NCI-H187 (cell line): ENCODE data around the gene EHMT1.

Source experiments
- DNase-seq, 2 experiments: peaks; one replicate each; lab custom pipeline; 2025; lab: John Stamatoyannopoulos, UW

Gene EHMT1

DNA sequence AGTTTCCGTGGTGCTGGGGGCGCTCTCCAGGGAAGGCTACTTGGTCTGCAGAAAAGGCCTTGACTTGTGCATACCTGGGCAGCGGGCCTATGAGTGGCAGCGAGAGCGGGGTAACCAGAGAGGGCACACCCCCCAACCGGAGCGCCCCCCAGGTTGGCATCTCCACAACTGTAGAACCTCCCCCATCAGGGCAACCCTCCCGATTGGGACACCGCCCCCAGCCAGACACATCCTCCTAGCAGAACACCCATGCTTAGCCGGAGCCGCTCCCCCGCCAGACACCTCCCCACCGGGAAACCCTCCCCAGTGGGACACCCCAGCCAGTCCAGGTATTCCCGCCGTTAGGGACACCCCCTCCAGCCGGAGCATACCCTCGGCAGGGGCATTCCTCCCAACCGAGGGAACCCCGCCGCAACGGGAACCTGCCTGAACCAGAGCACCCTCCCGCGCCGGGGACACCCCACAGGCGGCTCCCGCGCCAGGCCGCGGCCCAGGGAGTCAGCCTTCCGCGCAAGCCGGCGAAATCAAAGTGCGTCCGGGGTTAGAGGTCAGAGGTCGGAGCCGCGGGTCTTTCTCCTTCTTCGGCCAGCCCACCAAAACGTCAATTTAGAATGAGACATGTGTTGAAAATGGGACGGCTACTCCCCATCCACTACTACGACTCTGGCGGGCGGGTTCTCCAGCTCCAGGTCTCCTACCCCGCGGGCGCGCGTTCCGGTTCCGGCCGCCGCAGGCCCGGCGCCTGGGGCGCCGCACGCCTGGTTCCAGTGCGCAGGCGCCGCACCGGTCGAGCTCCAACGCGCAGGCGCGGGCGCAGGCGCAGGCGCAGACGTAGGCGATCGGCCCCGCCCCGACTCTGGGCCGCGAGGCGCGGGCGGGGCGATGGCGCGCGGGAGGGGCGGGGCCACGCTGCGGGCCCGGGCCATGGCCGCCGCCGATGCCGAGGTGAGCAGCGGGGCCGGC, at the start of gene EHMT1:
EHMT1 (plus strand) TSS at position 901 of the 963 bp plus-strand sequence; CDS start at position 925, 24 bp downstream.
- DNase-seq = peak; percentile 37 to 60

DNA sequence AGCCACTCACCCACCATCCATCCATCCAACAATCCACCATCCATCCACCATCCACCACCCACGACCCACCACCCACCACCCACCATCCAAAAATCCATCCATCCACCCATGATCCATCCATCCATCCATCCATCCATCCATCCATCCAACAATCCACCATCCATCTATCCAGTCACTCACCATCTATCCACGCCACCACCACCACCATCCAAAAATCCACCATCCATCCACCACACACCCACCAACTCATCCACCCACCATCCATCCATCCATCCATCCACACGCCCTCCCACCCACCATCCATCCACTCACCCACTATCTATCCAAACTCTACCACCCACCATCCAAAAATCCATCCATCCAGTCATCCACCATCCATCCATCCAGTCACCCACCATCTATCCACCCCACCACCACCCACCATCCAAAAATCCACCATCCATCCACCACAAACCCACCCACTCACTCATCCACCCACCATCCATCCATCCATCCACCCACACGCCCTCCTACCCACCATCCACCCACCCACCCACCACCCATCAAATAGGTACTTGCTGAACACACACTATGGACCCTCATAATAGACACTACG, 49.1 kb upstream of the EHMT1 start:
- no peak for DNase-seq

DNA sequence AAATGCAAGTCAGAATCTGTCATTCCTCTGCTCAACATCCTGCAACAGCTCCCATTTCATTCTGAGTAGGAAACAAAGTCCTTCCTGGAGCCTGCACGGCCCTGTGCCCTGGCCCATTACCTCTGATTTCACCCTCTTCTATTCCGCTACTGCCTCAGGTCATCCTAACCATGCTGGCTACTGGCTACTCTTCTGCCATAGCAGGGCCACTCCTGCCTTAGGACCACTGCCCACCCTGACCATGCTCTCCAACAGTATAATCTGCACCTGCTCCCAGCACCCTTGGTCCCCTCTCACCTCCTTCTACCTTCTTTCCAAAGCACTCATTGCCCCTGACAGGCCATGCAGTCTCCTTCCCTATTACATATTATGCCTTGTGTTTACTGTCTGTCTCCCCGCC, 48.2 kb upstream of the EHMT1 start:
- no peak for DNase-seq

DNA sequence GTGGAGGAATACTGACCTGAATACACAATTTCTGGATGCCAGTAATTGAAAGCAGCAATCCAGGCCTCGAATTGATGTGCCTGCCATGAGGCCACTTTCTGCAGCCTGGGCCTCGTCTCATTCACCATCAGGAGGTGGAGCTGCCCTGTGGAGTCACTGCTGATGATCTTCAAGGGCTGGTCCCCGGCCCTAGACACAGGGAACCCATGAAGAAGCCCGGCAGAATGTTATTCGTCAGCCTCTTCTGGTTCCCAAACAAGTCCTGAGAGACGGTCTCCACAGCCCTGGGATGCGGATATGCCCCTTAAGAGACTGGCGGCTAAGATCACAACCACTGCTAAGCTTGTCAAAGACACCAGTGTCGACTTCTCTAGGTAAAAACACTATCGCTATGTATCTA, 44.6 kb upstream of the EHMT1 start:
- DNase-seq = no peak

DNA sequence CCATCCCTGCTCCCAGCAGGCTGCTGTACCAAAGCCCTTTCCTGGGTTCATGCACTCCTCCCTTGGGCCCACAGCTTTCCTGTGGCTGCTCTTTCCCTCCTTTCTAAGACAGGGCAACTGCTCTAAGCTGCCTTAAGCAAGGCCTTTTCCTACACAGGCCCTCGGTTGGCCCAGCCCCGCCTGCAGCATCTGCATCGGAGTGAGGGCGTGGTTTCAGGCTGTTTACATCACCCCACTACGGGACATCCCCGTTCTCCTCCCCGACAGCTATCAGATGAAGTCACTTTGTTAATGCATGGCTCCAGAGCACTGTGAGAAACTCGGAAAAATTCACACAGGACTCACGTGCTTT, 43.5 kb upstream of the EHMT1 start:
- DNase-seq = no peak

DNA sequence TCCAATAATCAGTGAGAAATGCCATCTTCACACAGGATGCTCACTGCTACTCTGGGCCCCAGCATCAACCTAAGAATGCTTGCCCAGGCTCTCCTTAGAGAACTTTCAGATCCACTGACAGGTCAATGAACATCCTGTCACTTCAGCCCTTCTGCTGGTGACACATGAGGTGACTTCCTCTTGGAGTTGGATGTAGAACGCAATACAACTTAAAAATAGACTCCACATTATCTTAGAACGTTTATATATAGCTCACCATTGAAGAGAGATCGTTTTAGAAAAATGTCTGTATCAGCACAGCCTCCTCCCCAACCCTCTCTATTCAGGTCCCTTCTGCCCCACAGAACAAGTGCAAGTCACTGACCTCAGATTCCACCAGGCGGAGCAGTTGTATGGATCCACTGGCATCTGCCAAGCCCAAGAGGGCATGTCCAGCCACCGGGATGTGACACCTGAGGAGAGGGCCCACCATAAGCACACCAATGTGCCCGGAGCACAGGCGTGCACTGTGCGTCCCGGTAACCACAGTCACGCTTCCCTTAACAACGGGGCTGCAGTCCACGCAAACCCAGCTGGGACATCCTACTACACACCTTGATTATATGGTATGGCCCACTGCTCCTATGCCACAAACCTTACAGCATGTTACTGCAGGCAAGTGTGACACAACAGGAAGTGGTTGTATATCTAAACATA, 42.9 kb upstream of the EHMT1 start:
- no peak for DNase-seq

DNA sequence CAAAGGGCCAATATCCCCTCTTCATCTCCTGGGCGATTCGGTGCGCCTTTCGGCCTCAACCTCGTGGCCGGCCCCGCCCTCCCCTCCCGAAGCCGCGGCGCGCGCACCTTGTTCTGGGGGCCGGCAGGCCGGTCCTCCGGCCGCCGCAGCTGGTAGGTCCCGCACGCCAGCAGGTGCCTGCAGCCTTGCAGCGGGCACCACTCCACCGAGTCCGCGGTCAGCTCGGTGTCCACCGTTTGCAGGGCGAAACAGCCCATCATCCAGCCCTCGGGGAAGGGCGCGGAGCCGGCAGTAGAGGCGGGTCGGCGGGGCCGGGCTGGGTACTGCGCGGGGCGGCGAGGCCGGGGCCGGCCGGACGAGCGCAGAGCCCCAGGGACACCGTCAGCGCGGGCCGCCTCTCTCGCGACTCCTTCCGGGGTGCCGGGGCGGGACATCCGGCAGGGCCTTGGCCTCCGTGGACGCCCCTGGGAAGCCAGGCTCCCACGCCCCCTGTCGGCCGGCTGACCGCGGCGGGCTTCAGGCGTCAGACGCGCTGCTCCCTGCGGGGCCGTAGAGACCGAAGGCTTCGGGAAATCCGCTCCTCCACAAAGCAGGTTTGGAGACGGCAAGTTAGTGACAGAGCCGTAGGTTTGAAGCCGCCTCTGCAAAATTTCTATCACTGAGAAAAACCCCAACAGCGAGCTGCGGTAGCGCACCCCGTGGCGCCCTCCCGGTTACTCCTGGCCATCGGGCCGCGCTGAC, 40.1 kb upstream of the EHMT1 start, which contains the start of gene DPH7:
DPH7 (minus strand) TSS at position 408 of the 741 bp plus-strand sequence; CDS start at position 260, 148 bp downstream.
- DNase-seq = peak; percentile 51 to 82

DNA sequence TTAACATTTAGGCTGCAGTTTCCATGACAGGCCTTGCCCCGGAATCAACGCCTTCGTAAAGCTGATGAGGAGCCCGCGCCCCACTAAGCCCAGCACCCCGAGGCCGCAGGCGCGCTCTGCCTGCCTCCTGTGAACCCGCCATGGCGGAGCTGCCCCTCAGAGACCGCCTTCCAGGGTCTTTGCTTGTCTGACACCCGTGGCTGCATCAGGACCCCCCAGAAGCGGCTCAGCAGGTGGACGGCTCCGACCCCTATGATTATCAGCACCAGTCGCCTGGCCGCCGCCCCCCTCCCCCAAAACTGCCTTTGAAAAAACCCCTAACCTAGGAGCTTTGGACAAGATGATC, 39.6 kb upstream of the EHMT1 start:
- DNase-seq = no peak

DNA sequence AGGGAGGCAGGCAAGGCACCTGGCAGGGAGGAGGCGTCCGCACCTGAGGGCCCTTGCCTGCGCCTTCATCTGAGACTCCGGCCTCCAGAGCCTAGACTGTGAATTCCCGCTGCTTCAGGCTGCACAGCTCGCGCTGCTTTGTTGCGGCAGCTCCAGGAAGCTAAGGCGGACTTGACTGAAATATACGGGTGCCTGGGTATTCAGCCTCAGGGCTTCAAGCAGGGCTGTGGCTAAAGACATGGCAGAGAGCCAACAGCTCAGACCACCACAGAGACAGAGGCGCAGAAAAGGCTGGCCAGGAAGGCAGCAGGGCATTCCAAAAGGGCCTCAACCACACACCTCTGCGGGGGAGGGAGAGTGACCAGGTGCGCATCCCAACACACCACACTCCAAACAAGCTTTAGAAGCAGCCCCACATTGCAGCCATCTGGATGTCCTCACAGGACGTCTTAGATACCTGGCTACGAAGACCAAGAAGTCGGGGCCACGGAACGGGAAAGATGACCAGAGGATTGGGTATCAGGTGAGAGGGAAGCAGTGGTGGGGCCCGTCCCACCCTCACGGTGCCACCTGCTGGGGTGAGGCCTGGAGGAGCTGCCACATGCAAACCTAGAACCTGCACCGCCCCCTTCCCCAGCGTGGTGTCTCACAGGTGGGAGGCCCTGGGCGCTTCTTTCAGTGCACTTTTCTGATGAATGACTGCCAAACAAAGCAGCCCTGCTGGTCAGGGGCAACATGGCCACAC, 38.4 kb upstream of the EHMT1 start:
- DNase-seq = no peak

DNA sequence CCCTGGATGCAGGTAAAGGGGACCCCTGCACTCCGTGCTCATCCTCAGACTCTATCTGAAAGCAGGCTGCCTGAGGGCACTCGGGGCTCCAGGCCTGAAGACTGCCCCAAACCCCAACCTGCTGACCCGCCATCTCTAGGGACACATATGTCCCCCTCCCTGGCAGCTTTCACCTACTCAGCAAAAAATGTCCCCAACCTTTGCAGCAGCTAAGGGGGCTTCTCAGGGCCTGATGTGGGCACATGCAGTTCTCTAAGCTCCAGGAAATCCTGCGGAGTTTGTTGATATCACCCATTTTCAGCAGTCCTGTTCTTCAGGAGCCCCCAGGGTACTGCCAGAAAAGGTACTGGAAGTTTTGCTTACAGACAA, 37.9 kb upstream of the EHMT1 start:
- DNase-seq = no peak

DNA sequence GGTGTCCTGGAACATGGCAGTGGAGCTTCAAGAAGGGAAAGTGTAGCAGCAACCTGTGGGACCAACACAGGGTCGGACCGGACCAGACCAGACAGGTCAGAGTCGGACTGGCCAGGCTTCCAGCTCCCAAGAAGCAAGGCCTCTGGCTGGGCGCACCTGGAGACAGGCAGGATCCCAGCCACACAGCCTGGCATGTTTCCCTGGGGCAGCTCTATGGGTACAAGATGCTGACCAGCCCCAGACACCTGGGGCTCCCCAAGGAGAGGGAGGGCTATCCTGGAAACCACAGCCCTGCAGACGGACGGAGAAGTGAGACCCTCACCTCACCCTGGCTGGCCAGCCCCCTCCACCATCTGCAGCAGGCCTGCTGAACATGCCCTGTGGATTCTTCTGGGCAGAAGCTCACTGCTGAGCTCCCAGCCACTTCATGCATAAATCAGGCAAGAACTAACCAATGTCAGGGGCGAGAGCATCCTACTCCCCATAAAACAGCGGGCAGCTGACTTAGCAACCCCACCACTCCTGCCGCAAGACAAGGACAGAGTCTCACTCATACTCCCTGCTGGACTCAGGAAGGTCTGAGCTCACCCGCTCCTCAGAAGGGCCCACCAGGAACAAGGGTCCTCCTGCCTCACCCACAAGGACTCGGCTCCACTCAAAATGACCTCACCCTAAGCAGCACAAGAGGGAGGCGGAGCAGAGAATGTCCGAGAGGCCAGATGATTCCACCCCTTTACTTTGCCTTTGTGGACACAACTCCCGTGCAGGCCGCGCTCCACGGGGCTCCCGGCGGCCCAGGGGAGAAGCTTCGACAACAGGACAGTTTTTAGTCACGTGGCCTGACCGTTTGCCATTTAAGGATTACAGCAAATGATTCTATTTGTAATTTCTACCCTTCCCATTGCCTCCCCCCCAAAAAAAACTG, 37.2 kb upstream of the EHMT1 start:
- DNase-seq = no peak

DNA sequence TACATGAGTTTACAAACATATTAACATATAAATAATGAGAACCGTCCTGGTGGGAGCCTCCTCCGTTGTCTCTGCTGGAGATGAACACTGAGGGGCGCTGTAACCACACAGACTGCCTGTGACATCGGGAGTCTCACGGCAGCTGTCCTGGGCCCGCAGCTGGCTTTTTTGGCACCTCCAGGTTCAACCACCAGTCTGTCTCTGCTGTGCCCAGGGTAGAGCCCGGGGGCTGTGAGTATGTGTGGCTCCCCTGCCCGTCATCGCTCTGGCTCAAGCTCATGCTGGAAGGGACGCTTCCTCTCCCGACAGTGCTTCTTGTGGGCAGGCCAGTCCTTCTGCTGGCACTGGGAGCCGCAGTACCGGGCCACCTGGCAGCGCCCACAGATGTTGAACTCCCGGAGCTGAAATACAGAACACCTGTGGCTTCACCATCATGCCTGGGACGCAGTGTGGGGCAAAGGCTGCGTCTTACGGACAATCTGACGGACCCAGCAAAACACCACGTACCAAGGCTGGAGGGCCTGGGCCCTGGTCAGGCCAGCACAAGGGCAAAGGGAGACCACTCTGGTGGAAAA, 36.4 kb upstream of the EHMT1 start:
- no peak for DNase-seq

DNA sequence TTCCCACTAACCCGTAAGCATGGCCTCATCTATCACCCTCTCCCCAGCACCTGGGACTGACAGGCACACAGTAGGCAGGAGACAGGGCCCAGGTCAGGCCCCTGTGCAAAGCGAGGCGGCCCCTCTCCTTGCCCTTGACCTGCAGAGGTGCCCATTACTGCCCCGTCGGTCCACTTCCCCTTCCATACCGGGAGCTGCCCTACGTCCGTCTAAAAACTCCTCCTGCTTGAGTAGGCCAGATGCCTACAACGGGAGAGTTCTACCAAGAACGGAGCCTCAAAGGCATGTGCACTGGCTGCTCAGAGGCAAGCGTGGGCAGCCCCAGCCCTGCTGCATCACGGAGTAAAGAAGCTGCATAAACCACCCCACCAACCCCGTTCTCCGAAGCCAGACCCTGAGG, 35.5 kb upstream of the EHMT1 start:
- no peak for DNase-seq

DNA sequence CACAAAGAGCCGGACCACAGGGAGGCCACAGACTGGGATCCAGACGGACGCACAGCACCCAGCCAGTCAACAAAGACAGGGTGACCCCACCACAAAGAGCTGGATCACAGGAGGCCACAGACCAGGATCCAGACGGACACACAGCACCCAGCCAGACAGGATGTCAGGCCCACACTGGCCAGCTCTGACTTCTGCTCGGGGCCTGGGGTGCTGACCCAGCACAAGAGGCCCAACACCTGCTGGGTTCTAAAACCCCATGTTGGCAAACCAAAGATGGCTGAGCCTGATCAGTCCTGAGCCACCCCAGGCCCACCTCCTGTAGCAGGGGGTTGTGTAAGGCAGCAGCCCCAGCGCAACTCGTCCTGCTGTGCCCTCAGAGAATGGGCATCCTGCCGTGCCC, 34.8 kb upstream of the EHMT1 start:
- no peak for DNase-seq

DNA sequence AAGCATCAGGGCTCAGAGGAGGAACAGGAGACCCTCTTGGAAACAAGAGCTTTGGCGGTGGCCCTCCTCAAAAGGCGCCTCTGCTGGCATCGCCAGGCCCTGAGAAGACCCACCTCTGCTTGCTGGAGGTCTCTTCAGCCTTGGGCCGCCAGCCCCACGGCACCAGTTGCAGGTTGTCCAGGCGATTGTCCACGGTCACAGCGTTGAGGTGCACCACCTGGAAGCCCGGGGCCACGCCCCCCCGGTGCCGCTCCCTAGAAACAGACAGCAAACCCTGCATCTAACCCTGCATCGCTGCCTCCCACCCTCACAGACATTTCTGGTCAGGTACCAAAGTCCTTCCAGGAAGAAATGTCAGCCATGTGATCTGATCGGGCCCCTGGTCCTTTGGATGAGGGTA, 32.0 kb upstream of the EHMT1 start:
- no peak for DNase-seq

DNA sequence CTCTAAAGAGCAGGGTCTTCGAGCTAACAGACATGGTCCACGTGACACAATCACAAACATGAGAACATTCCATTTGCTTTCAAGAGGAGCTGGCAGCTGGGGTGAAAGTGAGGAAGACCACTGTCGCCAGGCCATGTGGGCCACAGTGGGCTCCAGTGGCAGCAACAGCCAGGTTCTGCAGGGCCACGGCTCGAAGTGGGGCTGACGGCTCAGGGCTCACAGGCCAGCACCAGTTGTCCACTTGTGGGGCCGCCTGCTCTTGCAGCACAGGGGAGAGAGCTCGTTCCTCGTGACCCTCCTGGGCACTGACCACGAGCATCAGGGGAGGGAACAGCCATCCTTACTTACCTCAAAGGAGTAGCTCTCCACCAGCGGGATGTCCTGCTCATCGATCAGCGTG, 30.5 kb upstream of the EHMT1 start:
- no peak for DNase-seq

DNA sequence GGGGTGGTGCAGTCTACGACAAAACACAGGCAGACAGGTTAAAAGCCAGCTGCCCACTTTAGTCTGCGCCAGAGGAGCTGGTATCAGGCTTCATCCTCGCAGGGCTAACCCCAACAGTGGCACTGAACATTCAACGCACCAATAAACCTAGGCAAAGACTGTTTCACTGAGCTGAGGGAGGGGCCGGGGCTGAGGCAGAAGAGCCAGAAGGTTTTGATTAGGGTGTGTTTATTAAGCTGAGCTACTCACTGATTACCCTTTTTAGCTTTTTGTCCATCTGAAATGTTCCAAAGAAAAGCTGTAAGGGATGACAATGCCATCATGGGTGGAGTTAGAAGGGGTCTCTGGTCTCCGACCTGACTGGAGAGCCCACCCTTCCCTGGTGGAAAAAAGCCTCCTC, 29.9 kb upstream of the EHMT1 start:
- no peak for DNase-seq

DNA sequence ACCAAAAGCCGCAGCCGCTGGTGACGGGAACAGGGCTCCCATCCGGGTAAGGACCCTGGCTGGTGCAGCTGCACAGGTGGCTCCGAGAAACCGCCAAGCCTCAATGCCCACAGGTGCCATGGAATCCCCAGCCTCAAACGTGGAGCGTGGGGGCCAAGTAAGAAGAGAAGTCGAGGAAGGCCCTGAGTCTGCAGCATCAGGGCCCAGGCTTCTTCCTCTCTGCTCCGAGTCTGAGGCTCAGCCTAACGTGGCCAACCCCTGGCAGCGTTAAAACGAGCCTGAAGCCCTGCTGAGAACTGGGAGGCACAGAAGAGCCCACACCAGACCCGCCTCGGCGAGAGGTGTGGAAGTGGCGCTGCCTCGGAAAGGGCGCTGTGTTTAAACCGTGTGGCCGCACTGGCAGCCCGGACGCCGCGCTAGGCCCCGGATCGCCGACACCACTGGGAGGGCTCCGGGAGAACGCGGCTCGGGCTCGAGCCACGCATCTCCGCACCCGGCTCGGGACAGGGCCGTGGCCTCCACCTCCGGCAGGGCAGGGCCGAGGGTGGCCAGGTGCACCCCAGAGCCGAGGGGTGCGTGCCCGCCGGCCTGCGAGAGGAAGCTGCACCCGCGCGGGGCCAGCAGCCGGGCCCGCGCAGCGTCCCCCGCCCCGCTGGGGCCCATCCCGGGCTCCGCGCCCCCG, 29.2 kb upstream of the EHMT1 start:
- no peak for DNase-seq

DNA sequence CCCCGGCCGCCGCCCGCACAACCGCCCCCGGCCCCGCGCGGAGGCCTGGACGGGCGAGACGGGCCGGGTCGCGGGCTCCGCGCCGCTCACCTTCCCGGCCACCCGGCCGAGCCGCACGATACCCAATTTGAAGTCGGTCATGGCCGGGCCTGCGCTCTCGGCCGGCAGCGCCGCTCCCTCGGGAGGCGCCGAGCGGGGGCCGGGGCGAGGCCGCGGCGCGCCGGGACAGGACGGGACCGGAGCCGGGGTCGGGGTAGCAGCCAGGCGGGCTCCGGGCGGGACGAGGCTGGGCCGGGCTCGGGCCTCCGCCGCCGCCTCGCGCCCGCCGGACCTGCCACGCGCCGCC, 28.7 kb upstream of the EHMT1 start:
- no peak for DNase-seq
